SK-N-MC (cell line): Measurements from ENCODE around the gene OTOGL.

Experiments used
- EZH2 ChIP-seq: fragments of 200-600 bp; sonication (generic); IDR thresholded peaks from one replicate; pipeline ENCODE4 v1.6.1; 2017; ENCODE audit warnings: antibody characterized with exemption
- POLR2AphosphoS5 ChIP-seq: IDR thresholded peaks from 2 replicates; pipeline ENCODE4 v1.6.1; 2012; ENCODE audit warnings: mild to moderate bottlenecking, low read depth, low read length, borderline replicate concordance

DNA sequence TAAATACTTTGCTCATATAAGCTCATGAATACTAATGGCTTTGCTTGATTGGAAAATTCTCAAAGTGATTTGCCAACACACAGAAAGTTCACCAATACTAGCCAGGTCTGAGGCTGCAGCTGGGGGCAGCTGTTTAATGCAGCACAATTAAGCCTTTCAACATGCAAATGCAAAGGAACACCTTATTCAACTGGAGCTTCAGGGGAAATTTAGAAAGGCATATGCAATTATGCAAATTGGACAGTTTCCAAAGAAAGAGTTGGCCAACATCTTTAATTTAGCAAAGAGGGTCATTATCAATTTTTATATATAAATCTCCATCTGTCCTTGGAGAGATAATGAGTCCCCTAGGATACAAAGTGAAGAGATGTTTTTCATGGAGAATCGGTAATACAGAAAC is 40.2 kb upstream of the OTOGL start:
- no peak for TF ChIP-seq POLR2AphosphoS5
- TF ChIP-seq EZH2 = no peak
